ENCODE data around the gene SQOR. TPM values are rescaled to one million over a fixed set of nuclear protein-coding genes. Genes with fewer than 3 reads are reported as not detected.

Gene SQOR
- total and polyA plus RNA-seq, 9 donors = 5.5 to 35.1 (median 11.8) TPM

- intact Hi-C loops (cut with DNase I) = no loop called here
- Histone ChIP-seq H3K27me3 (no peaks in the 10 kb centered on the region), H3K9me3 (no peaks in the 10 kb centered on the region), H3K36me3 (no peaks in the 10 kb centered on the region), H3K4me1 (ENCODE audit: insufficient read depth) (peaks cover 5% of the 10 kb centered on the region), H3K4me3 (no peak overlapping the region), H3K27ac (no peak overlapping the region)
- no peak for DNase-seq
- WGBS, 3 donors = 53 to 66% (median 56%) methylated on average over 2 of the region's 2 CpGs
- TF ChIP-seq CTCF (IDR thresholded peaks at IDR 0.05) = no peak
- no peak for TF ChIP-seq EP300 (IDR thresholded peaks at IDR 0.05)
- no peak for TF ChIP-seq POLR2A (IDR thresholded peaks at IDR 0.05)
Observed at GRCh38 chr15:45631776-45632175, 3.1 kb upstream of the SQOR start.

GRCh38 chr15:45635191-45635638 is 386 bp downstream of the SQOR start:
- no peaks in the 10 kb centered on the region for H3K27me3 ChIP-seq
- no peaks in the 10 kb centered on the region for H3K36me3 ChIP-seq
- 0 to 1% (median 1%) methylated on average over 27 to 29 of the region's 29 CpGs for WGBS, 3 donors
- H3K9me3 ChIP-seq = no peaks in the 10 kb centered on the region
- peak overlapping the region; percentile 65 for H3K4me3 ChIP-seq
- peaks cover 5% of the 10 kb centered on the region for H3K4me1 ChIP-seq (ENCODE audit: insufficient read depth)
- intact Hi-C loops (cut with DNase I) = no loop called here
- DNase-seq = peak; percentile 40 to 59 (median 56)
- H3K27ac ChIP-seq = peak overlapping the region; percentile 1 to 3
- TF ChIP-seq POLR2A (IDR thresholded peaks at IDR 0.05) (no peak), CTCF (IDR thresholded peaks at IDR 0.05) (peak in 2 of 3 donors; percentile 21 to 34)

GRCh38 chr15:45635763-45636292 is 999 bp downstream of the SQOR start:
- WGBS, 3 donors = 53 to 62% (median 62%) methylated on average over 17 of the region's 17 CpGs
- H3K4me3 ChIP-seq = peak overlapping the region; percentile 65
- no peak overlapping the region for H3K27ac ChIP-seq
- peaks cover 5% of the 10 kb centered on the region for H3K4me1 ChIP-seq (ENCODE audit: insufficient read depth)
- intact Hi-C loops (cut with DNase I) = no loop called here
- no peaks in the 10 kb centered on the region for H3K9me3 ChIP-seq
- TF ChIP-seq EP300 (IDR thresholded peaks at IDR 0.05) (no peak), CTCF (IDR thresholded peaks at IDR 0.05) (no peak), POLR2A (IDR thresholded peaks at IDR 0.05) (no peak)
- no peaks in the 10 kb centered on the region for H3K27me3 ChIP-seq
- no peaks in the 10 kb centered on the region for H3K36me3 ChIP-seq
- DNase-seq = no peak

GRCh38 chr15:45637141-45637540 is 2.3 kb downstream of the SQOR start:
- Histone ChIP-seq H3K9me3 (no peaks in the 10 kb centered on the region), H3K4me1 (ENCODE audit: insufficient read depth) (peaks cover 9% of the 10 kb centered on the region), H3K36me3 (no peaks in the 10 kb centered on the region), H3K4me3 (peak overlapping the region; percentile 3), H3K27ac (peak overlapping the region in 1 of 2 donors; percentile 63), H3K27me3 (no peaks in the 10 kb centered on the region)
- no peak for TF ChIP-seq POLR2A (IDR thresholded peaks at IDR 0.05)
- TF ChIP-seq EP300 (IDR thresholded peaks at IDR 0.05) = no peak
- no peak for TF ChIP-seq CTCF (IDR thresholded peaks at IDR 0.05)
- DNase-seq = no peak
- intact Hi-C loops (cut with DNase I) = no loop called here
- WGBS, 3 donors = 54 to 77% (median 68%) methylated on average over 1 of the region's 1 CpG
